Bronchial epithelial cell (primary cell): Measurements from ENCODE around the gene COL28A1. TPM values are rescaled to one million over a fixed set of nuclear protein-coding genes. Genes with fewer than 3 reads are reported as not detected.

Source experiments
- DNase-seq: peaks from one replicate; pipeline ENCODE4 v3.0.0-alpha.2; 2010; ENCODE audit warnings: low read depth
- FAIRE-seq: peaks from 2 replicates; lab custom pipeline; 2011; peaks lifted over from hg19 to GRCh38; lab: Jason Lieb, UNC
- H3K27me3 ChIP-seq: 2 replicates; pipeline ENCODE4 v1.5.1; 2011; ENCODE audit warnings: low read length; ENCODE audit not compliant: control insufficient read depth, insufficient read depth
- H3K36me3 ChIP-seq: 2 replicates; pipeline ENCODE4 v1.5.1; 2011; ENCODE audit warnings: low read length; ENCODE audit not compliant: control insufficient read depth, insufficient read depth
- H3K4me3 ChIP-seq: 2 replicates; pipeline ENCODE4 v1.5.1; 2011; ENCODE audit warnings: mild to moderate bottlenecking, low read depth, low read length, control low read depth
- CTCF ChIP-seq: IDR thresholded peaks from 2 replicates; pipeline ENCODE4 v1.5.1; 2011; ENCODE audit warnings: mild to moderate bottlenecking, moderate library complexity, low read length, control low read depth, inconsistent platforms; ENCODE audit not compliant: insufficient read depth, severe bottlenecking
- total RNA-seq: library from RNA; depleted of rRNA; stranded (reverse); fragments of >200 nt; gene quantifications from 2 replicates; pipeline ENCODE4 v1.2.1, GENCODE V29; 2014

COL28A1 gene
- total RNA-seq, 1 donor from 2014 or later = not detected

GRCh38 chr7:7536396-7537019, 835 bp upstream of the COL28A1 start:
- Histone ChIP-seq H3K27me3 (no peaks in the 10 kb centered on the region), H3K4me3 (no peak overlapping the region), H3K36me3 (no peaks in the 10 kb centered on the region)
- DNase-seq (no peak), FAIRE-seq (no peak)
- no peak for TF ChIP-seq CTCF

GRCh38 chr7:7533831-7534430, 1.7 kb downstream of the COL28A1 start:
- DNase-seq = no peak

GRCh38 chr7:7529328-7529727, 6.3 kb downstream of the COL28A1 start:
- no peak for TF ChIP-seq CTCF
- DNase-seq (no peak), FAIRE-seq (no peak)
- no peaks in the 10 kb centered on the region for H3K27me3 ChIP-seq
- H3K36me3 ChIP-seq = no peaks in the 10 kb centered on the region
- H3K4me3 ChIP-seq = no peak overlapping the region

More at GRCh38 chr7:7533831-7534430, 1.7 kb downstream of the COL28A1 start:
- no peaks in the 10 kb centered on the region for H3K27me3 ChIP-seq
- H3K36me3 ChIP-seq = no peaks in the 10 kb centered on the region
- no peak overlapping the region for H3K4me3 ChIP-seq
- no peak for FAIRE-seq
- TF ChIP-seq CTCF = no peak

GRCh38 chr7:7527047-7527446, 8.6 kb downstream of the COL28A1 start:
- H3K36me3 ChIP-seq = no peaks in the 10 kb centered on the region
- TF ChIP-seq CTCF = no peak
- no peak for DNase-seq

GRCh38 chr7:7526006-7526405, 9.7 kb downstream of the COL28A1 start:
- no peak for DNase-seq
- H3K36me3 ChIP-seq = no peaks in the 10 kb centered on the region
- no peak for FAIRE-seq
- no peaks in the 10 kb centered on the region for H3K27me3 ChIP-seq
- no peak overlapping the region for H3K4me3 ChIP-seq
- TF ChIP-seq CTCF = no peak

More at GRCh38 chr7:7527047-7527446, 8.6 kb downstream of the COL28A1 start:
- Histone ChIP-seq H3K27me3 (no peaks in the 10 kb centered on the region), H3K4me3 (no peak overlapping the region)
- FAIRE-seq = no peak
